ENCODE results near the gene IGFN1. TPM values are rescaled to one million over a fixed set of nuclear protein-coding genes. Genes with fewer than 3 reads are reported as not detected.

Gene IGFN1
- total and polyA plus RNA-seq, 3 donors from 2014 or later: 8.2 to 16.4 (median 12.5) TPM

- Histone ChIP-seq H3K9me3 (no peaks in the 10 kb centered on the region), H3K4me3 (no peak overlapping the region), H3K4me1 (peaks cover 15% of the 10 kb centered on the region), H3K36me3 (ENCODE audit: low read depth, missing control alignments) (no peaks in the 10 kb centered on the region), H3K27me3 (no peaks in the 10 kb centered on the region), H3K27ac (no peak overlapping the region)
- intact Hi-C loops (cut with DNase I; ENCODE audit: low total_unique reads): no loop called here
- DNase-seq: no peak
- WGBS, 2 donors: 71% methylated on average over 1 of the region's 1 CpG
- TF ChIP-seq POLR2A (IDR thresholded peaks at IDR 0.05): no peak
- TF ChIP-seq CTCF (IDR thresholded peaks at IDR 0.05): no peak
Observed at GRCh38 chr1:201180141-201180540, 10.5 kb upstream of the IGFN1 start.

GRCh38 chr1:201180901-201181300 lies 9.7 kb upstream of the IGFN1 start:
- Histone ChIP-seq H3K27ac (no peak overlapping the region), H3K4me1 (peaks cover 16% of the 10 kb centered on the region), H3K36me3 (ENCODE audit: low read depth, missing control alignments) (no peaks in the 10 kb centered on the region), H3K27me3 (no peaks in the 10 kb centered on the region), H3K4me3 (no peak overlapping the region), H3K9me3 (no peaks in the 10 kb centered on the region)
- DNase-seq: no peak
- intact Hi-C loops (cut with DNase I; ENCODE audit: low total_unique reads): no loop called here
- 81 to 83% methylated on average over 6 of the region's 6 CpGs for WGBS, 2 donors
- TF ChIP-seq POLR2A (IDR thresholded peaks at IDR 0.05) (no peak), CTCF (IDR thresholded peaks at IDR 0.05) (no peak)

GRCh38 chr1:201181323-201181722 lies 9.3 kb upstream of the IGFN1 start:
- intact Hi-C loops (cut with DNase I; ENCODE audit: low total_unique reads): no loop called here
- peaks cover 16% of the 10 kb centered on the region for H3K4me1 ChIP-seq
- 60 to 81% methylated on average over 1 of the region's 1 CpG for WGBS, 2 donors

DNA sequence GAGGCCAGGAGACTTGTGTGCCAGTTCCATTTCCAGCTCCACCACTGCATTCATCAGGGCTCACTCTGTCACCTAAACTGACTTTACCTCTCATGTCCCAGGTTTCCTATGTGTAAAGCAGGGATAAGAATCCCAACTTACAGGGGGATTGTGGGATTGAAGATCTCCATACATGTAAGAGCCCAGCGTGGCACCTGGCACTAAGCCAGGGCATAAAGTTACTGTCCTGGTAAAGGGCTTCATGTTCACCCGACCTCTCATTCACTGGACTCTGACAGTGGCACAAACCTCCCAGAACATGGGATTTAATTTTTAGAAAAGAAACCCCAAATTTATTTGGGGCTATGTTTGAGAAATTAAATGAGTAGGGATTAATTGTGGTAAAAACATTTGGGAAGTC lies 8.9 kb upstream of the IGFN1 start:
- H3K4me1 ChIP-seq: peaks cover 16% of the 10 kb centered on the region
- WGBS, 2 donors: 67 to 87% methylated on average over 2 of the region's 2 CpGs
- no peaks in the 10 kb centered on the region for H3K27me3 ChIP-seq
- intact Hi-C loops (cut with DNase I; ENCODE audit: low total_unique reads): no loop called here
- no peak overlapping the region for H3K4me3 ChIP-seq
- no peaks in the 10 kb centered on the region for H3K9me3 ChIP-seq
- TF ChIP-seq POLR2A (IDR thresholded peaks at IDR 0.05) (no peak), CTCF (IDR thresholded peaks at IDR 0.05) (no peak)
- no peaks in the 10 kb centered on the region for H3K36me3 ChIP-seq (ENCODE audit: low read depth, missing control alignments)
- H3K27ac ChIP-seq: no peak overlapping the region
- no peak for DNase-seq

More at GRCh38 chr1:201181323-201181722, 9.3 kb upstream of the IGFN1 start:
- DNase-seq: no peak
- TF ChIP-seq CTCF (IDR thresholded peaks at IDR 0.05) (no peak), POLR2A (IDR thresholded peaks at IDR 0.05) (no peak)
- no peak overlapping the region for H3K4me3 ChIP-seq
- H3K27me3 ChIP-seq: no peaks in the 10 kb centered on the region
- H3K36me3 ChIP-seq (ENCODE audit: low read depth, missing control alignments): no peaks in the 10 kb centered on the region
- no peaks in the 10 kb centered on the region for H3K9me3 ChIP-seq
- H3K27ac ChIP-seq: no peak overlapping the region

- intact Hi-C loops (cut with DNase I; ENCODE audit: low total_unique reads): no loop called here
Observed at GRCh38 chr1:201183209-201183608, 7.4 kb upstream of the IGFN1 start.

More at GRCh38 chr1:201183209-201183608, 7.4 kb upstream of the IGFN1 start:
- Histone ChIP-seq H3K4me1 (peaks cover 16% of the 10 kb centered on the region), H3K27me3 (no peaks in the 10 kb centered on the region), H3K27ac (no peak overlapping the region), H3K9me3 (no peaks in the 10 kb centered on the region), H3K4me3 (no peak overlapping the region), H3K36me3 (ENCODE audit: low read depth, missing control alignments) (no peaks in the 10 kb centered on the region)
- no peak for TF ChIP-seq CTCF (IDR thresholded peaks at IDR 0.05)
- no peak for TF ChIP-seq POLR2A (IDR thresholded peaks at IDR 0.05)
- 91 to 94% methylated on average over 3 of the region's 3 CpGs for WGBS, 2 donors
- DNase-seq: no peak
